ENCODE results near the gene NTHL1.

- TF ChIP-seq CTCF (IDR thresholded peaks at IDR 0.05) (no peak), POLR2A (IDR thresholded peaks at IDR 0.05) (no peak)
Measured at GRCh38 chr16:2028146-2028545, 19.5 kb downstream of the NTHL1 start.

All from Peyer's patch (tissue), 4 donors.